HEK293 (cell line): Measurements from ENCODE around the gene C1orf56.

ENCODE experiments used
- CTCF ChIA-PET: fragments of 350-600 bp; formaldehyde crosslinking; extraction: SDS; loops from one replicate; lab custom pipeline; 2021; ENCODE audit warnings: antibody characterized with exemption; lab: Yijun Ruan, JAX
- POLR2A ChIA-PET: fragments of 300-600 bp; formaldehyde crosslinking; extraction: SDS; loops from one replicate; lab custom pipeline; 2020; ENCODE audit warnings: antibody characterized with exemption, inconsistent platforms; lab: Yijun Ruan, JAX
- H3K27ac ChIP-seq: fragments of 200-500 bp; sonication (Bioruptor generic); 2 replicates; pipeline ENCODE4 v1.5.1; 2014; ENCODE audit warnings: low read depth, low read length, control low read depth, inconsistent platforms; ENCODE audit errors: extremely low read depth
- H3K36me3 ChIP-seq, 2 experiments: fragments of 200-500 bp in 1 of 2; sonication (Bioruptor generic) in 1 of 2; 1 replicate in 1 of 2; 2 replicates in 1 of 2; pipeline ENCODE4 v1.5.1; 2014 to 2017; ENCODE audit warnings: inconsistent platforms in 2 of 2, low read length in 2 of 2; ENCODE audit not compliant: control insufficient read depth in 2 of 2, insufficient read depth in 1 of 2
- H3K4me1 ChIP-seq: fragments of 200-500 bp; sonication (Bioruptor generic); 2 replicates; pipeline ENCODE4 v1.5.1; 2014; ENCODE audit warnings: mild to moderate bottlenecking, low read length, inconsistent platforms; ENCODE audit not compliant: control insufficient read depth, insufficient read depth
- H3K4me3 ChIP-seq: 2 replicates; pipeline ENCODE4 v1.5.1; 2011; ENCODE audit warnings: low read depth, mild to moderate bottlenecking, control low read depth, low read length, moderate library complexity
- H3K9me3 ChIP-seq: fragments of 200-500 bp; sonication (Bioruptor generic); 2 replicates; pipeline ENCODE4 v1.5.1; 2014; ENCODE audit warnings: low read depth, low read length, inconsistent platforms; ENCODE audit not compliant: control insufficient read depth, insufficient read depth
- SP2 ChIP-seq: fragments of 450-650 bp; formaldehyde crosslinking; IDR thresholded peaks from 2 replicates; pipeline ENCODE4 v1.5.1; 2016; ENCODE audit warnings: missing biosample characterization, missing genetic modification characterization
- SP7 ChIP-seq: fragments of 450-650 bp; formaldehyde crosslinking; IDR thresholded peaks from 2 replicates; pipeline ENCODE4 v1.5.1; 2016; ENCODE audit warnings: missing biosample characterization, missing genetic modification characterization
- ZBTB1 ChIP-seq: fragments of 450-650 bp; formaldehyde crosslinking; IDR thresholded peaks from 2 replicates; pipeline ENCODE4 v1.5.1; 2016; ENCODE audit warnings: missing biosample characterization, missing genetic modification characterization
- ZBTB8A ChIP-seq: fragments of 450-650 bp; formaldehyde crosslinking; IDR thresholded peaks from 2 replicates; pipeline ENCODE4 v1.5.1; 2016; ENCODE audit warnings: missing biosample characterization, missing genetic modification characterization
- ZEB2 ChIP-seq: fragments of 450-650 bp; formaldehyde crosslinking; IDR thresholded peaks from 2 replicates; pipeline ENCODE4 v1.5.1; 2016; ENCODE audit warnings: missing biosample characterization, missing genetic modification characterization
- ZIC2 ChIP-seq: fragments of 450-650 bp; formaldehyde crosslinking; IDR thresholded peaks from 2 replicates; pipeline ENCODE4 v1.5.1; 2016; ENCODE audit warnings: missing biosample characterization, missing genetic modification characterization
- ZNF121 ChIP-seq: fragments of 450-650 bp; formaldehyde crosslinking; IDR thresholded peaks from 2 replicates; pipeline ENCODE4 v1.5.1; 2016; ENCODE audit warnings: missing biosample characterization, missing genetic modification characterization
- ZNF140 ChIP-seq: fragments of 450-650 bp; formaldehyde crosslinking; IDR thresholded peaks from 2 replicates; pipeline ENCODE4 v1.5.1; 2016; ENCODE audit warnings: missing biosample characterization, missing genetic modification characterization
- ZNF155 ChIP-seq: fragments of 450-650 bp; formaldehyde crosslinking; IDR thresholded peaks from 2 replicates; pipeline ENCODE4 v1.5.1; 2016; ENCODE audit warnings: missing biosample characterization, missing genetic modification characterization
- ZNF16 ChIP-seq: fragments of 450-650 bp; formaldehyde crosslinking; IDR thresholded peaks from 2 replicates; pipeline ENCODE4 v1.5.1; 2016; ENCODE audit warnings: low read depth, missing biosample characterization, missing genetic modification characterization
- ZNF184 ChIP-seq: fragments of 450-650 bp; IDR thresholded peaks from 2 replicates; pipeline ENCODE4 v1.5.1; 2018; ENCODE audit warnings: missing biosample characterization, mild to moderate bottlenecking, missing genetic modification characterization
- ZNF214 ChIP-seq: fragments of 450-650 bp; formaldehyde crosslinking; IDR thresholded peaks from 2 replicates; pipeline ENCODE4 v1.5.1; 2017; ENCODE audit warnings: missing biosample characterization, mild to moderate bottlenecking, missing genetic modification characterization, borderline replicate concordance
- ZNF324 ChIP-seq: fragments of 450-650 bp; formaldehyde crosslinking; IDR thresholded peaks from 2 replicates; pipeline ENCODE4 v1.5.1; 2016; ENCODE audit warnings: missing biosample characterization, missing genetic modification characterization
- ZNF473 ChIP-seq: fragments of 450-650 bp; formaldehyde crosslinking; IDR thresholded peaks from 2 replicates; pipeline ENCODE4 v1.5.1; 2017; ENCODE audit warnings: missing biosample characterization, missing genetic modification characterization
- ZNF521 ChIP-seq: fragments of 450-650 bp; formaldehyde crosslinking; IDR thresholded peaks from 2 replicates; pipeline ENCODE4 v1.5.1; 2017; ENCODE audit warnings: missing biosample characterization, mild to moderate bottlenecking, missing genetic modification characterization
- ZNF623 ChIP-seq: fragments of 450-650 bp; formaldehyde crosslinking; IDR thresholded peaks from 2 replicates; pipeline ENCODE4 v1.5.1; 2016; ENCODE audit warnings: missing biosample characterization, missing genetic modification characterization
- ZNF747 ChIP-seq: fragments of 450-650 bp; formaldehyde crosslinking; IDR thresholded peaks from 2 replicates; pipeline ENCODE4 v1.5.1; 2016; ENCODE audit warnings: missing biosample characterization, missing genetic modification characterization
- ZNF768 ChIP-seq: fragments of 450-650 bp; formaldehyde crosslinking; IDR thresholded peaks from 2 replicates; pipeline ENCODE4 v1.5.1; 2018; ENCODE audit warnings: missing biosample characterization, mild to moderate bottlenecking, missing genetic modification characterization
- ZXDB ChIP-seq: fragments of 450-650 bp; formaldehyde crosslinking; IDR thresholded peaks from 2 replicates; pipeline ENCODE4 v1.5.1; 2016; ENCODE audit warnings: missing biosample characterization, missing genetic modification characterization
- TF ChIP-seq, protein P1 (sequence below): fragments of 450-650 bp; formaldehyde crosslinking; IDR thresholded peaks from 2 replicates; pipeline ENCODE4 v1.5.1; 2016; ENCODE audit warnings: missing biosample characterization, missing genetic modification characterization
- TF ChIP-seq, protein P2 (sequence below): fragments of 450-650 bp; formaldehyde crosslinking; IDR thresholded peaks from 2 replicates; pipeline ENCODE4 v1.5.1; 2016; ENCODE audit warnings: missing biosample characterization, missing genetic modification characterization

Gene C1orf56

DNA sequence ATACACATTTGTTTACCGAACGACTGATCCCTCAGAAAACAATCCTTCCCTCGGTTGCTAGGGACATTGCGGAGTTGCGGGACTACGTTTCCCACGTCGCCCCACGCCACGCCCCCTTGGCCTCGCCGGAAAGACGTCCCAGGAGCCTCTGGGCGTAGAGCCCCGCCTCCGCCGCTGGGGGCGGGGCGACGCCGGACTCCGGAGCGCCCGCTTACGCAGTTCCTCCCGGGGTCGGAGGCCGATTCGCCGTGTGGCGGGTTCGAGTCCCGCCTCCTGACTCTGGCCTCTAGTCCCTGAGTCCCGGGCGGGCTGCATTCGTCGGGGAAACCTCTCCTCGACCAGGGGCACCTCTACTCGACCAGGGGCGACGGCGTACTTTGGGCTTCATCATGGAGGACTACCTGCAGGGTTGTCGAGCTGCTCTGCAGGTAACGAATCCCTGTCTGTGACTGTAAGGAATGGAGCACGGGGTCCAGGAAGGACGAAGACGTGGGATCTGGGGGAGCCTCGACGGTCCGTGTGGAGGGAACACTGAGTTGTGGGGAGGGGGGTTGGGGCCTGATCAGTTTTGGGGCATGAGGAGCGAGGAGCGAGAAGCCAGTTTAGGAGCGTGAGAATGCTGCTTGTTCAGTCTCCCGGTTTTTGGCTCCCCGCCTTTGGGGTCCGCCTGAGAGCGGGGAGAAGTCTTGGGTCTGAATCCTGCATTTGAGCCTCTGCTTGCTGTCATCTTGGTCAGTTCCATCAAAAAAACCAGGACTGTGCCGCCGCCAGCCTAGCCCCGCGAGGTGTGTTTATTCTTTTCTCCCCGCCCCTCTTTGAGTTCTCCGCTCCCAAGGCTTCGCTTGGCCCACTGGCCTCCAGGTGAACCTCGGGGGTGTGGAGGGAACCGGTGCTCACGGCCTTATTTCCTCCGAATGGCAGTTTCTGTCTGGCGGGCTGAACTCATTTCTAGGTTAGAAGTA is 39.0 kb upstream of the C1orf56 start, which contains the start of gene PRUNE1 (continued):
- TF ChIP-seq ZNF324 (tag by site-specific recombination), result peak; percentile 76; the same call in 1 of the 2 replicates
- TF ChIP-seq ZEB2 (tag by site-specific recombination), result peak; percentile 80
- 0 out of 2 replicates have a peak, but pooled peaks have one; percentile 9 for TF ChIP-seq ZNF16 (tag by site-specific recombination)
- no peak for TF ChIP-seq ZNF768 (tag by site-specific recombination)
- no peak for TF ChIP-seq ZNF623 (tag by site-specific recombination)
- TF ChIP-seq ZNF473, result no peak
- TF ChIP-seq, protein P1, sequence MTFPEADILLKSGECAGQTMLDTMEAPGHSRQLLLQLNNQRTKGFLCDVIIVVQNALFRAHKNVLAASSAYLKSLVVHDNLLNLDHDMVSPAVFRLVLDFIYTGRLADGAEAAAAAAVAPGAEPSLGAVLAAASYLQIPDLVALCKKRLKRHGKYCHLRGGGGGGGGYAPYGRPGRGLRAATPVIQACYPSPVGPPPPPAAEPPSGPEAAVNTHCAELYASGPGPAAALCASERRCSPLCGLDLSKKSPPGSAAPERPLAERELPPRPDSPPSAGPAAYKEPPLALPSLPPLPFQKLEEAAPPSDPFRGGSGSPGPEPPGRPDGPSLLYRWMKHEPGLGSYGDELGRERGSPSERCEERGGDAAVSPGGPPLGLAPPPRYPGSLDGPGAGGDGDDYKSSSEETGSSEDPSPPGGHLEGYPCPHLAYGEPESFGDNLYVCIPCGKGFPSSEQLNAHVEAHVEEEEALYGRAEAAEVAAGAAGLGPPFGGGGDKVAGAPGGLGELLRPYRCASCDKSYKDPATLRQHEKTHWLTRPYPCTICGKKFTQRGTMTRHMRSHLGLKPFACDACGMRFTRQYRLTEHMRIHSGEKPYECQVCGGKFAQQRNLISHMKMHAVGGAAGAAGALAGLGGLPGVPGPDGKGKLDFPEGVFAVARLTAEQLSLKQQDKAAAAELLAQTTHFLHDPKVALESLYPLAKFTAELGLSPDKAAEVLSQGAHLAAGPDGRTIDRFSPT (tag by site-specific recombination), result no peak
- TF ChIP-seq ZBTB1 (tag by site-specific recombination), result peak; percentile 58; the same call in 1 of the 2 replicates
- TF ChIP-seq ZNF155 (tag by site-specific recombination), result no peak
- TF ChIP-seq ZXDB (tag by site-specific recombination), result peak; percentile 89
- peak; percentile 77 for TF ChIP-seq SP7
- peak; percentile 64; the same call in 1 of the 2 replicates for TF ChIP-seq ZNF184 (tag by site-specific recombination)
- peak; percentile 97 for TF ChIP-seq SP2 (tag by site-specific recombination)
- peak; percentile 66 for TF ChIP-seq ZBTB8A (tag by site-specific recombination)
- TF ChIP-seq ZNF214, result no peak

DNA sequence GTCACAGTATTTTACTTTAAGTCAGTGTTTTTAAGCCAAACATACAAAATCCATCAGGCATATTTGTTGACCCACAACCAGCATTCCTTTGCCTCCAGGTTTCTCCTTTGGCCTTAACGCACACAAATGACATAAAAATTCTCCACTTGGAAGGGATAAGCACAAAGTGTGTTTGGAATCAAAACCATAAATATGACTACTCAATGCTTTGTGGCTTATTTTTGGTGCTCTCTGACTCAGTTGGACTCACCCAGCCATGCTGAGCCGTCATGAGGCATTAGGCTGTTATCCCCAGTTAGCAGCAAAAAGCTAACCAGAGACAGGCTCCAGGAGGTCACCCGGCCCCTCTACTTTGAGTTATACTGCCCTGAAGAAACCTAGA is 38.4 kb upstream of the C1orf56 start:
- H3K4me3 ChIP-seq, result peak overlapping the region; percentile 86
- peak overlapping the region; percentile 61; the same call in 1 of the 2 replicates for H3K27ac ChIP-seq
- CTCF ChIA-PET, result interaction anchor here (1.4 kb wide), 1 partner anchor 50 kb away, joined by 4 read pairs; the partner anchor contains the start of gene CDC42SE1
- H3K36me3 ChIP-seq, result peaks cover 0 to 3% of the 10 kb centered on the region in 2 experiments; a peak in 1 of 3 replicates
- POLR2A ChIA-PET, result no interaction called here
- TF ChIP-seq ZNF140 (no peak), ZIC2 (tag by site-specific recombination) (no peak)
- H3K9me3 ChIP-seq, result no peaks in the 10 kb centered on the region
- 0 out of 2 replicates have a peak, but pooled peaks cover 3% of the 10 kb centered on the region for H3K4me1 ChIP-seq

DNA sequence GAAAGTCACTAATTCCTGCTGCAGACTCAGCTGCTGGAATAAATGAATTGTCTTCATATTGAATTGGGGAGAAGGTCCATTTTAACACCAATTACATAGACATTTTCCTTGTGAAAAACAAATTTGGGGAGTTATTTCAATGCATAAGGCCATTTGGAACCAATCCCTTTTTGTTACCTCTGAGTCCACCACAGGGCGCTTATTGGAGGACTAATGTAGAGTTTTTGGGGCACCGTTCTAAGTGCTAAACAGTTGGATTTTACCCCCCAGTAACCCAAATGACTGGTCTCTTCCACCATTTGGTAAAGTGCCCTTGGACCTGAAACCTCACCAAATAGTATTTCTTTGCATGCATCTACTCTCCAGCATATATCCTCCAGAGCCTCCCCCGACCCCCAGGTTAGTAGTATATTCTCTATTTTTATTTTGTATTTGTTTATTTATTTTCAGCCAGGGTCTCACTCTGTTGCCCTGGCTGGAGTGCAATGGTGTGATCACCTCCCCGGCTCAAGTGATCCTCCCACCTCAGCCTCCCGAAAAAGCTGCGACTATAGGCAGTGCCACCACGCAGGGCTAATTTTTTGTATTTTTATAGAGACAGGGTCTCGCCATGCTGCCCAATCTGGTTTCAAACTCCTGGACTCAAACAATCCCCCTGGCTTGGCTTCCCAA is 37.7 kb upstream of the C1orf56 start:
- Histone ChIP-seq H3K4me1 (0 out of 2 replicates have a peak, but pooled peaks cover 3% of the 10 kb centered on the region), H3K36me3 (peaks cover 0 to 3% of the 10 kb centered on the region in 2 experiments; a peak in 1 of 3 replicates), H3K4me3 (no peak overlapping the region), H3K9me3 (no peaks in the 10 kb centered on the region), H3K27ac (no peak overlapping the region)
- TF ChIP-seq ZNF184 (tag by site-specific recombination) (no peak), ZNF121 (tag by site-specific recombination) (peak; percentile 88), ZNF747 (no peak), ZNF521 (tag by site-specific recombination) (no peak)
- TF ChIP-seq, protein P2, sequence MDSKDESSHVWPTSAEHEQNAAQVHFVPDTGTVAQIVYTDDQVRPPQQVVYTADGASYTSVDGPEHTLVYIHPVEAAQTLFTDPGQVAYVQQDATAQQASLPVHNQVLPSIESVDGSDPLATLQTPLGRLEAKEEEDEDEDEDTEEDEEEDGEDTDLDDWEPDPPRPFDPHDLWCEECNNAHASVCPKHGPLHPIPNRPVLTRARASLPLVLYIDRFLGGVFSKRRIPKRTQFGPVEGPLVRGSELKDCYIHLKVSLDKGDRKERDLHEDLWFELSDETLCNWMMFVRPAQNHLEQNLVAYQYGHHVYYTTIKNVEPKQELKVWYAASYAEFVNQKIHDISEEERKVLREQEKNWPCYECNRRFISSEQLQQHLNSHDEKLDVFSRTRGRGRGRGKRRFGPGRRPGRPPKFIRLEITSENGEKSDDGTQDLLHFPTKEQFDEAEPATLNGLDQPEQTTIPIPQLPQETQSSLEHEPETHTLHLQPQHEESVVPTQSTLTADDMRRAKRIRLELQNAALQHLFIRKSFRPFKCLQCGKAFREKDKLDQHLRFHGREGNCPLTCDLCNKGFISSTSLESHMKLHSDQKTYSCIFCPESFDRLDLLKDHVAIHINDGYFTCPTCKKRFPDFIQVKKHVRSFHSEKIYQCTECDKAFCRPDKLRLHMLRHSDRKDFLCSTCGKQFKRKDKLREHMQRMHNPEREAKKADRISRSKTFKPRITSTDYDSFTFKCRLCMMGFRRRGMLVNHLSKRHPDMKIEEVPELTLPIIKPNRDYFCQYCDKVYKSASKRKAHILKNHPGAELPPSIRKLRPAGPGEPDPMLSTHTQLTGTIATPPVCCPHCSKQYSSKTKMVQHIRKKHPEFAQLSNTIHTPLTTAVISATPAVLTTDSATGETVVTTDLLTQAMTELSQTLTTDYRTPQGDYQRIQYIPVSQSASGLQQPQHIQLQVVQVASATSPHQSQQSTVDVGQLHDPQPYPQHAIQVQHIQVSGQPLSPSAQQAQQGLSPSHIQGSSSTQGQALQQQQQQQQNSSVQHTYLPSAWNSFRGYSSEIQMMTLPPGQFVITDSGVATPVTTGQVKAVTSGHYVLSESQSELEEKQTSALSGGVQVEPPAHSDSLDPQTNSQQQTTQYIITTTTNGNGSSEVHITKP (tag by site-specific recombination), result 0 out of 2 replicates have a peak, but pooled peaks have one; percentile 6
- CTCF ChIA-PET, result interaction anchor here (1.4 kb wide), 1 partner anchor 50 kb away, joined by 4 read pairs; the partner anchor contains the start of gene CDC42SE1
- POLR2A ChIA-PET, result interaction anchor here (0.7 kb wide), 2 partner anchors 11 to 321 kb away, joined by 3 to 7 read pairs; no protein-coding TSS in a partner anchor
